ENCODE results near the gene SUGCT.
"Not testable (repeated sequence)": the region's sequence is repeated elsewhere in the genome, so short reads cannot be mapped to it uniquely, and the experiment has no call there.

The SUGCT gene

GRCh38 chr7:40234666-40235065 is 99.9 kb downstream of the SUGCT start:
- no peak overlapping the region for H3K4me3 ChIP-seq (ENCODE audit: low read depth, low read length)
- no peak for DNase-seq (ENCODE audit: low read depth)

GRCh38 chr7:40237731-40238130 is 102.9 kb downstream of the SUGCT start:
- no peak overlapping the region for H3K4me3 ChIP-seq (ENCODE audit: low read depth, low read length)
- no peak for DNase-seq (ENCODE audit: low read depth)

GRCh38 chr7:40239755-40240303 is 105.0 kb downstream of the SUGCT start:
- no peak overlapping the region for H3K4me3 ChIP-seq (ENCODE audit: low read depth, low read length)
- no peak for DNase-seq (ENCODE audit: low read depth)

- no peak for DNase-seq (ENCODE audit: low read depth)
- H3K4me3 ChIP-seq (ENCODE audit: low read depth, low read length): no peak overlapping the region
Observed at GRCh38 chr7:40243076-40243475, 108.3 kb downstream of the SUGCT start.

GRCh38 chr7:40244226-40244625 is 109.4 kb downstream of the SUGCT start:
- DNase-seq (ENCODE audit: low read depth): no peak
- no peak overlapping the region for H3K4me3 ChIP-seq (ENCODE audit: low read depth, low read length)

GRCh38 chr7:40248681-40249080 is 113.9 kb downstream of the SUGCT start:
- no peak for DNase-seq (ENCODE audit: low read depth)
- no peak overlapping the region for H3K4me3 ChIP-seq (ENCODE audit: low read depth, low read length)

GRCh38 chr7:40253444-40253843 is 118.6 kb downstream of the SUGCT start:
- H3K4me3 ChIP-seq (ENCODE audit: low read depth, low read length); DNase-seq (ENCODE audit: low read depth): not testable (repeated sequence)

GRCh38 chr7:40263752-40264390 is 129.1 kb downstream of the SUGCT start:
- no peak overlapping the region for H3K4me3 ChIP-seq (ENCODE audit: low read depth, low read length)
- DNase-seq (ENCODE audit: low read depth): no peak

- no peak for DNase-seq (ENCODE audit: low read depth)
- H3K4me3 ChIP-seq (ENCODE audit: low read depth, low read length): no peak overlapping the region
Observed at GRCh38 chr7:40267583-40267982, 132.8 kb downstream of the SUGCT start.

GRCh38 chr7:40268810-40269209 is 134.0 kb downstream of the SUGCT start:
- DNase-seq (ENCODE audit: low read depth); H3K4me3 ChIP-seq (ENCODE audit: low read depth, low read length): not testable (repeated sequence)

GRCh38 chr7:40276061-40276460 is 141.3 kb downstream of the SUGCT start:
- no peak overlapping the region for H3K4me3 ChIP-seq (ENCODE audit: low read depth, low read length)
- no peak for DNase-seq (ENCODE audit: low read depth)

- no peak overlapping the region for H3K4me3 ChIP-seq (ENCODE audit: low read depth, low read length)
- no peak for DNase-seq (ENCODE audit: low read depth)
Observed at GRCh38 chr7:40279991-40280390, 145.2 kb downstream of the SUGCT start.

- no peak overlapping the region for H3K4me3 ChIP-seq (ENCODE audit: low read depth, low read length)
- DNase-seq (ENCODE audit: low read depth): no peak
Observed at GRCh38 chr7:40282858-40283257, 148.1 kb downstream of the SUGCT start.

GRCh38 chr7:40283391-40283790 is 148.6 kb downstream of the SUGCT start:
- no peak for DNase-seq (ENCODE audit: low read depth)
- no peak overlapping the region for H3K4me3 ChIP-seq (ENCODE audit: low read depth, low read length)

GRCh38 chr7:40288827-40289226 is 154.0 kb downstream of the SUGCT start:
- no peak overlapping the region for H3K4me3 ChIP-seq (ENCODE audit: low read depth, low read length)
- DNase-seq (ENCODE audit: low read depth): no peak

GRCh38 chr7:40297741-40298311 is 163.0 kb downstream of the SUGCT start:
- H3K4me3 ChIP-seq (ENCODE audit: low read depth, low read length): no peak overlapping the region
- no peak for DNase-seq (ENCODE audit: low read depth)

- no peak overlapping the region for H3K4me3 ChIP-seq (ENCODE audit: low read depth, low read length)
- peak; percentile 72 for DNase-seq (ENCODE audit: low read depth)
Observed at GRCh38 chr7:40298421-40298820, 163.6 kb downstream of the SUGCT start.

- H3K4me3 ChIP-seq (ENCODE audit: low read depth, low read length): no peak overlapping the region
- peak; percentile 75 for DNase-seq (ENCODE audit: low read depth)
Observed at GRCh38 chr7:40299097-40299496, 164.3 kb downstream of the SUGCT start.

GRCh38 chr7:40300146-40300670 is 165.4 kb downstream of the SUGCT start:
- no peak for DNase-seq (ENCODE audit: low read depth)
- H3K4me3 ChIP-seq (ENCODE audit: low read depth, low read length): no peak overlapping the region

- no peak overlapping the region for H3K4me3 ChIP-seq (ENCODE audit: low read depth, low read length)
- DNase-seq (ENCODE audit: low read depth): no peak
Observed at GRCh38 chr7:40301486-40302068, 166.8 kb downstream of the SUGCT start.

GRCh38 chr7:40303996-40304395 is 169.2 kb downstream of the SUGCT start:
- no peak for DNase-seq (ENCODE audit: low read depth)
- no peak overlapping the region for H3K4me3 ChIP-seq (ENCODE audit: low read depth, low read length)
